HL-60 (cell line): ENCODE data around the gene DYNLT4.

ENCODE experiments used
- CTCF ChIP-seq: IDR thresholded peaks from one replicate; pipeline ENCODE4 v1.5.1; 2011; ENCODE audit warnings: low read length, control low read depth, inconsistent platforms; ENCODE audit not compliant: insufficient read depth
- POLR2AphosphoS5 ChIP-seq: IDR thresholded peaks from 2 replicates; pipeline ENCODE4 v1.6.1; 2012; ENCODE audit warnings: low read depth
- REST ChIP-seq: IDR thresholded peaks from 2 replicates; pipeline ENCODE4 v1.6.1; 2012; ENCODE audit warnings: low read depth; ENCODE audit not compliant: insufficient replicate concordance

- TF ChIP-seq CTCF (no peak), POLR2AphosphoS5 (no peak), REST (no peak)
Observed at GRCh38 chr1:44775930-44776729, 31.0 kb downstream of the DYNLT4 start.
